GM21717 (cell line): ENCODE measurements around the gene HLF.
"Not testable (repeated sequence)": the region's sequence is repeated elsewhere in the genome, so short reads cannot be mapped to it uniquely, and the experiment has no call there.

Source experiments
- ATAC-seq: cut with Tn5 transposase; IDR thresholded peaks from one replicate; pipeline ENCODE4 v1.9.1; 2021; ENCODE audit warnings: mild to moderate bottlenecking, moderate library complexity; ENCODE audit not compliant: unreplicated experiment

Gene HLF

GRCh38 chr17:55324296-55324978, 59.7 kb downstream of the HLF start:
- no peak for ATAC-seq

DNA sequence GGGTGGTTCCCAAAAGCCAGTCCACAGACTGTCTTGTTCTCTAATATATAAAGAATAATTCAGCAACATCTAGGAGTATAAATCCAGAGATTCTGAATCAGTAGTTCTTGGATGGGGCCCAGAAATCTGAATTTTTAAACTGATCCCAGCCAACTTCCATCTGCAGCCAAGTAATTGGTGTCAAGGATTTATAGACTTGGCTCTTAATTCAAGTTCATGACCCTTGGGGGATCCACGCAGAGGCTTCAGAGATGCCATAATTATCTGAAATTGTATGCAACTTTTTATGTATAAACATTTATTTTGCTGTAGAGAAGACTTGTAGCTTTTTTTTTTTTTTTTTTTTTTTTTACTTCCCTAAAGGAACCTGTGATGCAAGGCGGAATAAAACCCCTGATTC, 60.6 kb downstream of the HLF start:
- ATAC-seq = no peak

GRCh38 chr17:55326030-55326429, 61.3 kb downstream of the HLF start:
- ATAC-seq = no peak

DNA sequence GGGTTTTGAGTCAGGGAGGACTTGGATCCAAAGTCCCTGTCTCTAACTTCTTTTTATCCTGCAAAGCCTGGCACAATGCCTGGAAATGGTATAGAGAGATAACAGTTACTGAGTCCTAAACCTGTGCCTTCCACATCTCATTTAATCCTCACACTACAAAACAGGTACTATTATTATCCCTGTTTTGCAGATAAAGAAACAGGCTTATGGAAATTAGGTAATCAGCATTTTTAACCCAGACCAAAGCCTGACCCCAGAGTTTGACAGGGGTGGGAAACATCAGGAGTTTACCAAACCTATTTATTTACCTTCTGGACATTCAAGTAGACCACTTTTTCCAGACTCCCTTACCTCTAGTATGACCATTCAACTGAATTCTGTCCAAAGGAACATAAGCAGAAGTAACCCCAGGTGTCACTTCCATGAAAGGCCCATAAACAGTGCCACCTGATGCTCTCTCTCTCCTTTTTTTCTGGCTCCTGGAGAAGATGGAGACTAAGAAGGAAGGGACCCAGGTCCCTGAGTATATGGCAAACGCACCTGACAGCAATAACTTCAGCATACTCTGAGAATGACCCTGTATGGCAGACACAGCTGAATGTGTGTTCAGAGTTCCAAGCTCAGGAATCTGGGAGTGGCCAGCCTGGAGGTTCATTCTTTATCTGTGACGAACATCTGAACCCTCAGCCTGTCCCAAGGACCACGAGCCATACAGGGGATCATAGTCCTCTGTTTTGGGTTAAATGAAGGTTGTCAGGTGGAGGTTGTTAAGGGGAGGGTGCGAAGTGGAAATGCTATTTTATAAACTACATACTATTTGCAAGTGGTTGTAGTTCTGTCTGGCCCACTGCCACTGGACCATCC, 62.7 kb downstream of the HLF start:
- ATAC-seq = no peak

- not testable (repeated sequence) for ATAC-seq
These were observed 63.8 kb downstream of the HLF start for GRCh38 chr17:55328514-55328913.

DNA sequence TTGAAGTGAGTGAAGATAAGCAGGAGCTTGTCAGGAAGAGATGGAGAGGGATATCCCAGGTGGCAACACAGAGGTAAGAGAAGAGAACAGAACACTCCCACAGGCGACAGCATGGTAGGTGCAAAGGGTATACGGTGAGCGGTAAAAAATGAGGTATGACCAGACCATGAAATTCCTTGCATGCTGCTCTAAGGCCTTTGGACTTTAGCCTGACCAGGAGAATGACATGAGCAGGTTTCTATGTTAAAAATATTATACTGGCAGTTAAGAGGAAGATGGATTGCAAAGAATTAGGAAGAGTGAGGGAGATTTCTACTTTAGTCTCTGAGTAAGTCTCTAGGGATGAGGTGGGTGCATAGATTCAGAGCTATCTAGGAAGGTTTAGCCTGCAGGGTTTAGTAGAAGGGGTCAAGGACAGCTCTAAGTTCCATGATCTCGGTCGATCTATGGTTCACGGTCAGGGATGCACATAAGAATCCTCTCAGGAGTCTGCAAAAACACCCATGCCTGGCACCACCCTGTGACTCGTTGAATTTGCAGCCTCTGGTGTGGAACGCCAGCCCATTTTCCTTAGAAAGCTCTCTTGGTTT, 65.7 kb downstream of the HLF start:
- no peak for ATAC-seq

DNA sequence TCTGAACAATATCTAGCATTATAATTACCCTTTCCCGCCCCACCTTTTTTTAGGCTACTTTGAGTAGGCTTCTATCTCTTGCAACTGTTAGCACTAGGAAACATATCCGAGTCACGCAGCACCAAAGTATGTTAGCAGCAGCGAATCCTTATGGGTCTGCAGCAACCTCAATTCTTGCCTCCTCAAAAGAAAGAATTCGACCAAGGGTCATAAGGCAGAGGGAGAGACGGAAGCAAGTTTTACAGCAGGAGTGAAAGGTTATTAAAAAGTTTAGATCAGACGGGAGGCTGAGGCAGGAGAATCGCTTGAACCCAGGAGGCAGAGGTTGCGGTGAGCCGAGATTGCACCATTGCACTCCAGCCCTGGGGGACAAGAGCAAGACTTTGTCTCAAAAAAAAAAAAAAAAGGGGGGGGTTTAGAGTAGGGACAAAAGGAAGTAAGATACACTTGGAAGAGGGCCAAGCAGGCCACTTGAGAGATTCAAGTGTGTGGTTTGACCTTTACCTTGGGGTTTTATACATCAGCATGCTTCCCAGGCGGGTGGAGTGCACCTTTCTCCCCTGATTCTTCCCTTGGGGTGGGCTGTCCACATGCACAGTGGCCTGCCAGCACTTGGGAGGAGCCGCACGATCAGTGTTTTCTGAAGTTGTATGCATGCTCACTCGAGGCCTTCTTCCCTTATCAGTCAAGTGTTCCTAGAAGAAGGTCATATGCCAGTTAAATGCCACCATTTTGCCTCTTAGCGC, 67.7 kb downstream of the HLF start:
- ATAC-seq = no peak

- no peak for ATAC-seq
These were observed 69.5 kb downstream of the HLF start for GRCh38 chr17:55334285-55334684.

DNA sequence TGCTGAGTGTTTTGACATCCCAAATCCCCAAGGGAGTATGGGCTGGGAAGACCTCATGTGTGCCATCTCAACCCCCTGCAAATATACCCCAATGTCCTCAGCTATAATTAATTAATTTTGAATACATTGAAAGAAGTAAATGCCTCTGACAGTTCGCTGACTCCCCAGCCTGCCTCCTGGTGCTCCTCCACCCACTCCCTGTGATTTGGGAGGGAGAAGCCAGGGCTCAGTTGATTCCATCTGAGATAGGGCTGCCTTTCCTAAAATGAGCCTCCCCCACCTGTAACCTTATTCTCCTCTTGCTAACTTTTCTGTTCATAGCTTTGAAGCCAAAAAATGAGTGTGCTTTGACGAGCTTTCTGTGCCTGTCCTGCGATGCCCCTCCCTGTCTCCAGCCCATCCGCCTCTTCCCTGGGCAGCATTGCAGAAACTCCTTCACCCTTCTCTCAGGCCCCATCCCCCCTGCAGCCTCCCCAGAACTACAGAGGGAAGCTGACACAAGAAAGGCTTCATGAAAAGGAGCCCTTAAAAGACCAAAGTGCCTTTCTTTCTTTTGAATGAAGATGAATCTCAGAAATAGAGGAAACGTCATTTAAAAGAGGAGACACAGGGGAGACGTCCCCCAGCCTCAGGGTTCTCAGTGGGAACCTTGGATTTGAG, 70.3 kb downstream of the HLF start:
- ATAC-seq = no peak

DNA sequence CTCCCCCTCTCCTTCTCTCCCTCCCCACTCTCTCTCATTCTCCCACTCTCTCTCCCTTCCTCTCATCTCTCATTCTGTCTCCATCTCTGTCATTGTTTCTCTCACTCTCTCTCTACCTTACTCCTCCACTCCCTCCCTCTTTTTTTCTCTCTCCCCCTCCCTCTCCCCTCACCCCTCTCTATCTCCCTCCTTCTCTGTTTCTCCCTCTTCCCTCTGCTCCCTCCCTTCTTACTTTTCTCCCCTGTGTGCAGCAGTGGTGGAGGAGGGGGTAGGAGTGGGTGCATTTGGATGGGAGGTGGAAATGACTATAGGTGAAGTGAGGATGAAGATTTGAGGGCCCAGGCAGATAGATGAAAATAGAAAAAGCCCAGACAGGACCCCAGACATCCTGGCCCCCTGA, 70.9 kb downstream of the HLF start:
- ATAC-seq = no peak

DNA sequence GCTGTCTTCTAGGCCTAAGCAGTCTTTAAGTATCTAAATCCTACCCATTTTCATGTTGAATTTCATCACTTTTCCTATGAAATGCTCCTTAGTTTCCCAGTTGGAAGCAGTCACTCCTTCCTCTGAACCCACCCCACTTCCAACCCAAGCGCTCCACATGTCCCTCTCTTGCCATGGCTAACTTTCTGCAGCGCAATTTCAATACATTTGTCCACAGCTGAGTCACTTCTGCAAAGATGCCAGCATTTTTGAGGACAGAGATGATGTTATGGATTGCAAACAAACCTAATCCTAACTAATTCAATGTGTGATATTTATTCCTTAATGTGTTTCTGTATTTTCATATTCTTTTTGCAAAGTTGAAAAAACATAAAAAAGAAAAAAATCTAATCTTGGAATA, 71.7 kb downstream of the HLF start:
- no peak for ATAC-seq

DNA sequence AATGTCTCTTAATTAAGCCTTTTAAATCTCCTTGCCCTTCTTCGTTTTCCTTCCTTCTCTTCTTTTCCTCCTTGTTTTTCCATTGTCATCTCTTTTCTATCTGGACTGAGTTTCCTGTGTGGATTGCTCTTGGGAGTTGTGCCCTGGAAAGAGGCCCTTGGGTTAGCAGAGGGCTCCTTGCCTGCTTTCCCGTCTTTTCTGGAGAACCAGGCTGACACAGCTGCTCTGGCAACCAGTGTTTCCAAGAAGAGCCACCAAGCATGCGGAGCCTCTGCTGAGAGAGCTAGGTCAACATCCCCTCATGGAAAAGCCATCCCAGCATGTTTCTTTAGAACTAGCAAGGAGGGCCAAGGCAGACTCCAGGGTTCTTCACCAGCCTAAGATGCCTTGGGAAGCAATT, 75.4 kb downstream of the HLF start:
- no peak for ATAC-seq

- ATAC-seq = no peak
These were observed 75.9 kb downstream of the HLF start for GRCh38 chr17:55340686-55341085.

DNA sequence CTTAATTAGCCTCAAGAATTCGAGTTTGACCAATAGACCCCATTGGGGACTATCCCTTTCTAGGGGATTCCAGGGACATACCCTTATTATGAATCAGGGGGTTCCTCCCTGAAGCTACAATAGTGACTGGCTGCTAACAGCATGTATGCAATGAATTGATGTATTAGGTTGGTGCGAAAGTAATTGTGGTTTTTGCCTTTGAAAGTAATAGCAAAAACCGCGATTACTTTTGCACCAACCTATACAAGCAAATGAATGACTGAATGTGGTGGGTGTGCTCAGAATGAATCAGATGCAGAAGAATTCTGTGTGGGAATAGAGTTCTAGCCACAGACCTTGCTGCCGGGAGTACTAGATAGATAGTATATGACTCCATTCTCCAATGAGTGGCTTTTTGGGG, 76.7 kb downstream of the HLF start:
- no peak for ATAC-seq

- ATAC-seq = no peak
These were observed 78.2 kb downstream of the HLF start for GRCh38 chr17:55342800-55343585.

- no peak for ATAC-seq
These were observed 79.2 kb downstream of the HLF start for GRCh38 chr17:55343900-55344513.

DNA sequence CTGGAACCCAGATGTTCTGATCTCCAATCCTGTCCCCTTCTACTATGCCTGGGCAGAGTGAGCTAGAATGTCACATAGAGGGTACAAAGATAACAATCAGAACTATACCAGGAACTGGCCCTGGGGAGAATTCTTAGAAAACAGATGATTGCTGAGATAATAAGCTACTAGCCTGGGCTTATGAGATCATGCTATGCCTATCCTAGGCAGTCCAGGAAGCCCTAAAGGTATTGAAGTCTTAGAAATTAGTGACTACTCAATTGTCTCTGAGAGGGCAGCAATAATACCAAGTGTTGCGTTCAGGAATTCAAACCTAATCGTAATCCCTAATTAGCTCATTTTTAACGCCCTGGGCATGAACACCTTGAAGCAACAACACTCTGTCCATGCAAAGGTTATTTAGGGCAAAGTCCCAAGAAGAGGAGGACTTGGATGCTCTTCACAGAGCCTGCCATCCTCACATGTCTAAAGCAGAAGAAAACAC, 79.8 kb downstream of the HLF start:
- no peak for ATAC-seq

GRCh38 chr17:55345132-55345531, 80.4 kb downstream of the HLF start:
- ATAC-seq = no peak

- no peak for ATAC-seq
These were observed 81.9 kb downstream of the HLF start for GRCh38 chr17:55346658-55347057.
